Fibroblast of the aortic adventitia (primary cell): Measurements from ENCODE around the gene SESTD1. TPM values are rescaled to one million over a fixed set of nuclear protein-coding genes. Genes with fewer than 3 reads are reported as not detected.
A peak's percentile ranks its signal among the peaks of the same experiment; 100 is the strongest.

Source experiments
- DNase-seq: peaks from one replicate; pipeline ENCODE4 v3.0.0-alpha.2; 2010; ENCODE audit warnings: low read depth
- H3K4me3 ChIP-seq: 2 replicates; pipeline ENCODE4 v1.5.1; 2011; ENCODE audit warnings: low read depth, mild to moderate bottlenecking, control low read depth, low read length, moderate library complexity
- CTCF ChIP-seq: IDR thresholded peaks from 2 replicates; pipeline ENCODE4 v1.5.1; 2011; ENCODE audit warnings: mild to moderate bottlenecking, low read length, control low read depth, inconsistent platforms; ENCODE audit not compliant: insufficient read depth
- total RNA-seq: library from RNA; depleted of rRNA; stranded (reverse); fragments of >200 nt; gene quantifications from 2 replicates; pipeline ENCODE4 v1.2.3, GENCODE V29; 2012; ENCODE audit warnings: low replicate concordance

SESTD1 gene
- total RNA-seq, 1 donor, result 62.3 TPM

- H3K4me3 ChIP-seq, result no peak overlapping the region
- no peak for TF ChIP-seq CTCF
- no peak for DNase-seq
These were observed 13.0 kb upstream of the SESTD1 start for GRCh38 chr2:179277429-179278196.

GRCh38 chr2:179275253-179276012 lies 10.8 kb upstream of the SESTD1 start:
- peak; percentile 58 for DNase-seq
- H3K4me3 ChIP-seq, result no peak overlapping the region
- TF ChIP-seq CTCF, result no peak

GRCh38 chr2:179274749-179275148 lies 10.1 kb upstream of the SESTD1 start:
- no peak for DNase-seq
- no peak overlapping the region for H3K4me3 ChIP-seq
- TF ChIP-seq CTCF, result no peak

GRCh38 chr2:179273461-179273962 lies 8.9 kb upstream of the SESTD1 start:
- no peak for TF ChIP-seq CTCF
- peak; percentile 45 for DNase-seq
- no peak overlapping the region for H3K4me3 ChIP-seq

- peak overlapping the region; percentile 20 for H3K4me3 ChIP-seq
- TF ChIP-seq CTCF, result no peak
- peak; percentile 95 for DNase-seq
These were observed 8.0 kb upstream of the SESTD1 start for GRCh38 chr2:179272406-179273192.

GRCh38 chr2:179270689-179271088 lies 6.1 kb upstream of the SESTD1 start:
- no peak for TF ChIP-seq CTCF
- no peak overlapping the region for H3K4me3 ChIP-seq
- DNase-seq, result no peak
